ENCODE measurements around the gene PRADC1.

The PRADC1 gene

GRCh38 chr2:73258913-73259215 is 25.8 kb upstream of the PRADC1 start:
- in situ Hi-C loops (cut with MboI; ENCODE audit: low pct_unique_long_range_greater_than_20kb, low sequenced_read_pairs, unreplicated experiment) = no loop called here
- no peak for DNase-seq (ENCODE audit: low spot score)
- no peak for TF ChIP-seq CTCF (IDR thresholded peaks at IDR 0.05; ENCODE audit: extremely low read depth, insufficient read depth, missing control alignments)

- in situ Hi-C loops (cut with MboI; ENCODE audit: low pct_unique_long_range_greater_than_20kb, low sequenced_read_pairs, unreplicated experiment) = no loop called here
- no peak for TF ChIP-seq CTCF (IDR thresholded peaks at IDR 0.05; ENCODE audit: extremely low read depth, insufficient read depth, missing control alignments)
- DNase-seq (ENCODE audit: low spot score) = no peak
Measured at GRCh38 chr2:73258186-73258912, 25.3 kb upstream of the PRADC1 start.

- TF ChIP-seq CTCF (IDR thresholded peaks at IDR 0.05; ENCODE audit: extremely low read depth, insufficient read depth, missing control alignments) = no peak
- DNase-seq (ENCODE audit: low spot score) = no peak
- in situ Hi-C loops (cut with MboI; ENCODE audit: low pct_unique_long_range_greater_than_20kb, low sequenced_read_pairs, unreplicated experiment) = no loop called here
Measured at GRCh38 chr2:73257425-73258125, 24.5 kb upstream of the PRADC1 start.

- in situ Hi-C loops (cut with MboI; ENCODE audit: low pct_unique_long_range_greater_than_20kb, low sequenced_read_pairs, unreplicated experiment) = no loop called here
- no peak for TF ChIP-seq CTCF (IDR thresholded peaks at IDR 0.05; ENCODE audit: extremely low read depth, insufficient read depth, missing control alignments)
- no peak for DNase-seq (ENCODE audit: low spot score)
Measured at GRCh38 chr2:73257021-73257420, 24.0 kb upstream of the PRADC1 start.

- no peak for TF ChIP-seq CTCF (IDR thresholded peaks at IDR 0.05; ENCODE audit: extremely low read depth, insufficient read depth, missing control alignments)
- in situ Hi-C loops (cut with MboI; ENCODE audit: low pct_unique_long_range_greater_than_20kb, low sequenced_read_pairs, unreplicated experiment) = no loop called here
- DNase-seq (ENCODE audit: low spot score) = no peak
Measured at GRCh38 chr2:73256618-73256922, 23.5 kb upstream of the PRADC1 start.

GRCh38 chr2:73255907-73256617 is 23.0 kb upstream of the PRADC1 start:
- in situ Hi-C loops (cut with MboI; ENCODE audit: low pct_unique_long_range_greater_than_20kb, low sequenced_read_pairs, unreplicated experiment) = no loop called here
- no peak for TF ChIP-seq CTCF (IDR thresholded peaks at IDR 0.05; ENCODE audit: extremely low read depth, insufficient read depth, missing control alignments)
- peak; percentile 13 for DNase-seq (ENCODE audit: low spot score)

All from GM13977 (cell line).